Stimulated activated CD8-positive, alpha-beta memory T cell treated with anti-CD3 and anti-CD28 coated beads, Interleukin-15, amount 100 ng/mL, for 48 hours (primary cell): ENCODE data around the gene ASB18.

Source experiments
- DNase-seq, 2 donors: peaks; one replicate each; pipeline ENCODE4 v3.0.0-alpha.2; 2020; ENCODE audit warnings: low read depth in 2 of 2

The ASB18 gene

DNA sequence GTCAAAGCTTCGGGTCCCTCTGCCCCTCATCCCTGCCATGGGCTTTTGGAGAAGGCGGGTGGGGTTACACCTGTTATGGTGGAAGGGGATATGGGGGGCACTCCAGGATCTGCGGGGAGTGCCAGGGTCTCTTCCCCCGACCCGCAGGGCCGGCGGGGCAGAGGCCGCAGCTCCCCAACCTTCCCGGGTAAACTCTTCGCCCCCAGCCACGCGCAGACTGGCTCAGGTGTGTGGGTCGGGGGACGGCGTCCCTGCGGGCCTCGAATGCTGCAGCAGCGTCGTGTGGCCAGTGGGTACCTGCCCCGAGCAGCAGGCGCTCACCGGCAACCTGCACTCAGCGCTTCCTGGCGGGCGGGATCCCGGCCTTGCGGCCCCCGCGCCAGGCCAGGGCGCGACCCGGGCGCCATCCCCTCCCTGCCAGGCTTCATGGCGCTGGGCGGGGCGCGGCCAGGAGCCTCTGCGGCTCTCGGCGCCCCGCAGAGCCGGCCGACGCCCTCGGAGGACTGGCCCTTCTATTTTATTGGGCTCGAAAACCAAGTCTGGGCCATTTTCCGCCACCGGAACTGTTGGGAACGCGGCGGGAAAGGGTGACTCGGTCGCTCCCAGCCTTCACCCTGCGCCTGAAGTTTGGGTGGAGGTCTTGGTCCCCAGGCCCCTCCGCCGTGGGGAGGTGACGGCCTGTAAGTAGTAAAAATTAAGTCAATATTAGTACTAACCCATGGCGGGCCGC is 100.6 kb downstream of the ASB18 start:
- no peak for DNase-seq

DNA sequence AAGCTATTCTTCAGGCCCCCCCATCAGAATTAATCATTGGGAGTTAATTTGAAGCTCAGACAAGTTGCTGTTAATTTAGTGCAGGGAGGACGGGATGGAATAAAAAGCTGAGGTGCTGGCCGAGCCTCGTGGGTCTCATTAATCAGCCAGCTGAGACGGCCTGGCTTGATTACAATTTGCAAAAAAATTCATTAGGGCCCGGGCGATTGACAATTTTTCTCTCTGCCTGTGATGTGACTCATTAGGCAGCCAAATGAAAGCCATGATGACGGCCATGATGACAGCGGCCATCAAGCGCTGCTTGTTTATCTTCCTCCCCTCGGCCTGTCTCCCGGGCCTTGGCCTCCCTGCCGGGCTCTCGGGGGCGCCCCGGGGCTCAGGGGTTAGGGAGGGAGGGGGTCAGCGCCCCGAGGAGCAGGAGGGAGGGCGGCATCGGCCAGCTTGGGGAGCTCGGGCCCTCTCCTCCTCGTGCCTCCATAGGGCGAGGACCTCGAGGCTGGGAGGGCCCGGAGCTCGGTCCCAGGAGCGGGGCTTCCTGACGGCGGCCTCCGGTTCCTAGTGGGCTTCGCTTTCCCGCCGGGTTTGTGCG is 101.2 kb downstream of the ASB18 start:
- no peak for DNase-seq

DNA sequence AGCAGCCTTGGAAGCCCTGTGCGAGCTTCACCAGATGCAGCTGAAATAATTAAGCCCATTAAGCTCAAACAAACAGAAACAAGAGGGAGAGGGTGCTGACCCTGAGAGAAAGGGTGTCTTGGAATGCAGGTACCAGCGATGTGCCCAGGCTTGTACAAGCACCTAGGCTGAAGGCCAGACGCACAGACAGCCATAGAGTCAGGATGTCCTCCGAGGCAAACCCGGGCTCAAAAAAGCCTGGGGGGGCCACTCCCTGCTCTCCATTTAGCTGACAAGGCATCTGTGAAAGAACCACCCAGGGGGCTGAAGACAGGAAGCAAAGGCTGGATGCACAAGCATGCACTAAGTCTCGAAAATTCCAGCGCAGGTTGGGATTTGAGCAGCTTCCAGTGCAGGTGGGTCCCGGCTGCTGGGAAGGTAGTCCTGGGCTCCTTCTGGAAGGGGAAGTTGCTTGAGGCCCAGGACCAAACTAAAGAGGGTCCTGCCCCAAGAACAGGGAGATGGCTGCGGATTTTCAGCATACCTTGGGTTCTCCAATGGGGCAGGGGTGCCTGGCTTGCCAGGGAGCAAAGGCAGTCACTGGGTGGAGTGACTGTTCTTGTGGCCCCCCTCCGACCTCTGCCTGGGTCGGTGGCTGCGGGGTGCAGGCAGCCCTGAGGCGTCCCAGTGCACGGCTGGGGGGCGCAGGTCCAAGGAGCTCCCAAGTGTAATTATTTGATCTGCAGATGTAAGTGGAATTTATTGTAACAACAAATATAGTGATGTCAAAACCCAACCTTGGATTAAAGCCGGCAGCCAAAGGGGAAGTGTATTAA is 102.0 kb downstream of the ASB18 start:
- no peak for DNase-seq

- DNase-seq: no peak
Observed at GRCh38 chr2:236161531-236161930, 102.7 kb downstream of the ASB18 start.

DNA sequence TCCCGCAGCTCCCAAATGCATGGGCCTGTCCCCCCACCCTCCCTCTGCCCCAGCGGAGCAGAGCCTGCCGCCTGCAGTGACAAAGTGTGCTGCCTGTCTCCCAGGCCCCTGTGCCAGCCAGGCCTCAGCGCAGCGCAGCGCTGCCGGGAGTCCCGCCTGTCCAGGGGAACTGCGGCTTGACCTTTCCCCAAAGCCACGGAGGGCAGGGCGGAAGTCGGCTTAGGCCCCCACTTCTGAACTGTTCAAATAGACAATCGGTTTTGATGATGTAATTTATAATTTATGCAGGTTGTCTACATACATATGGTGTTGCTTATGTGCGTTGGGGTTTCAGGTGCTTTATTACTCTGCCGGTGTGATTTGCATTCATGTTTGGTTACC is 103.1 kb downstream of the ASB18 start:
- DNase-seq: no peak

DNA sequence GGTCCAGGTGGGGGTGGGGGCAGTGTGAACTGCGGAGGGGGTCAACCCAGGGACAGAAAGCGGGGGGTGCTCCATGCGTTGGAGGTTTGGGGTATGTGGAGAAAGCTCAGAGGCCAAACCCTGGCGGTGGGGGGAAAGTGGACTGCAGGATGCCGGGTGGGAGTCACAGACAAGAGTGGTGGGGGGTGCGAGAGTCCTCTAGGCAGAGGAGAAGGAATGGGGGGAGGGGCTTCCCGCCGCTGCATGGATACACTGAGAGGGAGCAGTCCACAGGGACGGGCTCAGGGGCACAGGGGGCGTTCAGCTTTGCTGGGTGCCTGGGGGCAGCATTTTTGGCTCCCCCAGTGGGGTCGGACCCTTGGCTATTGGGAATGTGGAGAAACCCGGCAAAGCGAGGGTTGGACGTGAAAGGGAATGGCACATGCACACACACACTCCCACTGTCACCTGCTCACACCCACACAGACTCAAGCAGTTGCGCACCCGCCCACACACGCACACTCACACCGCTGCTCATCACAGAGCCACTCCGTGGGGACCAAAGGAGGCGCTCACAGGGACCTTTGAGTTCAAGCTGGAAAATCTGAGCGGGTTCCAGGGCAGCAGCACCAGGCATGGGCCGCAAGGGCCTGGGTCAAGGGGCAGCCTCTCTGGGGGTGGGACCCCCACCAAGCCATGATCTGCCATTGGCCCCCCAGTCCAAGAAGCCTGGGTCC is 103.7 kb downstream of the ASB18 start:
- DNase-seq: no peak

DNA sequence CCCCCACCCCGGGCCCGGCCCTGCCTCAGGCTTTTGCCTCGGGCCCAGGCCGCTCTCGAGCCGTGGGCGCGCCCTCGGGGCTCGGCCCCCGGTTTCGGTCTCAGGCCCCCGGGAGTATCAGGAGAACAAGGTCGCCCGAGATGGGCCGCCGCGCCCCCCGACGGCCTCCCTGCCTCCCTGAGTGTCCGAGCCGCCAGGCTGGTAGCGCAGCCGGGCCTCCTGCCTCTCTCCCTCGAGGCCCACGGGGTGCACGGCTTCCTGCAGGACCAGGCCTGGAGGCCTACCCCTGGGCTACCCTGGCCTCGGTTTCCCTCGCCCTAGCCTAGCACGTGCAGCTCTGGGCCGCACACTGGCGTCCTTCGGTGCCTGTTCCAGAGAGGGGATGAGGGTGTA is 104.4 kb downstream of the ASB18 start:
- DNase-seq: no peak

DNA sequence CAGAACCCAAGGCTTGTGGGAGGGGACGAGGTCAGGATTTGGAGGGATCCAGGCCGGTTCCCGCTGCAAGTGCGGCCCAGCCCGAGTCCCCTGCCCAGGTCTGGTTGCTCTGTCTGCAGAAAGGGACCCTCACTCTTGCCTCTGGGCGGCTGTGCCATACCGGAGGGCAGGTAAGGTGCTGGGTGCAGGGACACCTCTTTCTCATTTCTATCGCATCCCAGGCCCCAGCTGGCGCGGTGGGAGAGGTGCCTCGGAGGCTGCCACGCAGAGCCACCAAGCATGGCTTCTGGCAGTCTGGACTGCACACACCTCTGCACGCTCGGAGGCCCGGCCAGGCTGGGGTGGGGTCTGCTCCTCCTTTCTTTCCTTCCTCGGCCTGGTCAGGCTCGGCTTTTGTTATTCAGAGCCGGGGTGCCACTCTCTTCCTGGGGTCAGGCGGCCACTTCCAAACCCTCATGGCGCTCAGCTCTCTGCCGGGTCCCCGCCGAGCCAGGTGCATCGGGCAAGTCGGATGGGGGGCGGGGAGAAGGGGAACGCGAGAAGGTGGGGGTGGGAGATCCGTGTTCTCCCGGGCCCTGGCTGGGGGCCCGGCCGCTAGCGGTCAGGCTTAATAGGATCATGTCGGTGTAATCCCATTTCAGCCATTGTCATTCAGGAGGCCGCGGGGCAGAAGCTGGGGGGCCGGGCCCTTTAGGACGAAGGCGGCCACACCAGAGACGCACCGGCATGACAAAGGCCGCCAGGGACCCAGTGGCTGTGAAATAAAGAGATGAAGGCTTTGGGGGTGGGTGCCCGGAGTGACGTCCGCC is 105.0 kb downstream of the ASB18 start:
- DNase-seq: no peak

DNA sequence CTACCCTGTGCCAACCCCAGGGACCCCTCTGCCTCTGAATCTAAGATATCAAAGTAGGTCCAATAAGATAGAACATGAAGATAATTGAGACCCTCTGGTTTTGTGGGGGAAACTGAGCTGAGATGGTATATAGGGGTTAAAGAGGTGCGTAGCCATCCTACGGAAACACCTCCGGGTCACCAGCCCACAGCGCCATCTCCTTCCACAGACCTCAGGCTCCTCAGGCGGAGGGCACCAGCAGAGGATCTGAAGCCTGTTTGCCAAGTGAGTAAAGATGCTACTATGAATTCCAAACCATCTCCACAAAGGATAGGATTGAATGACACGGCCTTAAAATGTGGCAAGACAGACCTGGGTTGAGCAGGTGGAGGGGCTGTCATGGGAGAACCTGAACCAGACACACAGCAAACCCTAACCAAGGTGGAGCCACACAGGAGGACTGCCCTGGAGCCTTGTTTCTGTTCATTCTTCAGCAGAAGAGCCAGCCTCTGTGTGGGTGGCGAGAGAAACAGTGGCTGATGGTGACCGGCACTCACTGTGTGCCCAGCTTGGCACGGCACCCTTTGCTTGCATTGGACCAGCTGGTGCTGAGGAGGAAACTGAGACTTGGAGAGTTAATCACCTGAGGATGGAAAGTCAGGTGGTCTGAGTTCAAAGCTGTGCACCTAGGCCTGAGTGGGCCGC is 106.2 kb downstream of the ASB18 start:
- no peak for DNase-seq

- DNase-seq: no peak
Observed at GRCh38 chr2:236157366-236157765, 106.8 kb downstream of the ASB18 start.

- DNase-seq: no peak
Observed at GRCh38 chr2:236156860-236157194, 107.4 kb downstream of the ASB18 start.

- DNase-seq: no peak
Observed at GRCh38 chr2:236156095-236156859, 107.9 kb downstream of the ASB18 start.

DNA sequence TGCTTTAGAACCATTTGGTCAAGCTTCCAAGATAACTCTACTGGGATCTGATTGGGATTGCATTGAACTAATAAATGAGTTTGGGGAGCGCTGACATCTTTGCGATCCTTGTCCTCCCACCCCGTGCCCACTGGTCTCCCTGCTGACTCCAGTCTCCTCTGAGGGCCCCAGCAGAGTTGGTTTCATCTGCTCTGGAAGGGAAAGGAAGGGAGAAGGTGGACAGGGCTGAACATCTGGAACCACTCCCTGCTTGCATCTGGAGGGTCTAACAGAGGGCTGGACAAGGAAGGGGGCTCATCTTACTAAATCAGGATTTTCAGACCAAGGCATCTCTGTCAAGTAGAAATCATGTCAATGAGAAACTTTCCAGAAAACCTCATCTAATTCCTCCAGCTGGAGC is 108.8 kb downstream of the ASB18 start:
- no peak for DNase-seq

GRCh38 chr2:236146436-236146835 is 117.8 kb downstream of the ASB18 start:
- no peak for DNase-seq

GRCh38 chr2:236143811-236144210 is 120.4 kb downstream of the ASB18 start:
- DNase-seq: no peak
